Measurements from ENCODE around the gene ATP2B1. TPM values are rescaled to one million over a fixed set of nuclear protein-coding genes. Genes with fewer than 3 reads are reported as not detected.

The ATP2B1 gene
- polyA plus RNA-seq, 2 of the 4 experiments (the other 2 are of a cell fraction): 52.7 to 132 TPM

GRCh38 chr12:89544022-89544421 lies 164.6 kb downstream of the ATP2B1 start:
- no peak for ATAC-seq
- POLR2A ChIA-PET: interaction anchor here (0.7 kb wide), 1 partner anchor 165 kb away, joined by 3 read pairs; no protein-coding TSS in a partner anchor
- no peak overlapping the region for H3K4me3 ChIP-seq
- TF ChIP-seq, protein P1, sequence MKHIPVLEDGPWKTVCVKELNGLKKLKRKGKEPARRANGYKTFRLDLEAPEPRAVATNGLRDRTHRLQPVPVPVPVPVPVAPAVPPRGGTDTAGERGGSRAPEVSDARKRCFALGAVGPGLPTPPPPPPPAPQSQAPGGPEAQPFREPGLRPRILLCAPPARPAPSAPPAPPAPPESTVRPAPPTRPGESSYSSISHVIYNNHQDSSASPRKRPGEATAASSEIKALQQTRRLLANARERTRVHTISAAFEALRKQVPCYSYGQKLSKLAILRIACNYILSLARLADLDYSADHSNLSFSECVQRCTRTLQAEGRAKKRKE (CRISPR knock-in tag; IDR thresholded peaks at IDR 0.05; ENCODE audit: low read depth): no peak
- TF ChIP-seq SMC3 (IDR thresholded peaks at IDR 0.05): no peak
- no peak for TF ChIP-seq NR3C1 (IDR thresholded peaks at IDR 0.05)
- TF ChIP-seq FOSB (CRISPR knock-in tag; IDR thresholded peaks at IDR 0.05): no peak
- no peak for TF ChIP-seq PBX3 (IDR thresholded peaks at IDR 0.05)
- no peak for TF ChIP-seq HEYL (CRISPR knock-in tag; IDR thresholded peaks at IDR 0.05)
- no peak for TF ChIP-seq CBX2 (IDR thresholded peaks at IDR 0.05; ENCODE audit: borderline replicate concordance, low read depth)
- no peak for TF ChIP-seq EHF (CRISPR knock-in tag; IDR thresholded peaks at IDR 0.05)
- TF ChIP-seq RAD21 (conservative IDR thresholded peaks at IDR 0.05 in 1 of 2, IDR thresholded peaks at IDR 0.05 in 1 of 2): no peak
- TF ChIP-seq JUNB (IDR thresholded peaks at IDR 0.05): no peak
- TF ChIP-seq CEBPB (IDR thresholded peaks at IDR 0.05): no peak
- TF ChIP-seq NPAS2 (CRISPR knock-in tag; IDR thresholded peaks at IDR 0.05; ENCODE audit: borderline replicate concordance): no peak
- TF ChIP-seq ZSCAN20 (CRISPR knock-in tag; IDR thresholded peaks at IDR 0.05): no peak
- no peak for TF ChIP-seq FOXS1 (CRISPR knock-in tag; IDR thresholded peaks at IDR 0.05)
- TF ChIP-seq E2F6 (IDR thresholded peaks at IDR 0.05; ENCODE audit: borderline replicate concordance, low read depth): no peak
- TF ChIP-seq RCOR1 (IDR thresholded peaks at IDR 0.05; ENCODE audit: low read depth, low read length): no peak
- TF ChIP-seq RARB (CRISPR knock-in tag; IDR thresholded peaks at IDR 0.05): no peak
- TF ChIP-seq PHF8 (IDR thresholded peaks at IDR 0.05; ENCODE audit: borderline replicate concordance, low read depth): no peak
- TF ChIP-seq EHMT2 (IDR thresholded peaks at IDR 0.05; ENCODE audit: low read depth): no peak
- peak overlapping the region; percentile 40 to 66 for H3K27ac ChIP-seq
- H3K9me3 ChIP-seq: no peaks in the 10 kb centered on the region
- H3K4me2 ChIP-seq: peak overlapping the region; percentile 34; the same call in 2 of the 3 replicates
- no peak for DNase-seq (ENCODE audit: low read depth in 1 of 2, low spot score in 1 of 2)
- CTCF ChIA-PET: interaction anchor here (0.8 to 3.2 kb wide), 20 partner anchors 8 to 1417 kb away, joined by 3 to 21 read pairs (median 4); partner anchors contain the start of gene ATP2B1
- peaks cover 27% of the 10 kb centered on the region for H3K4me1 ChIP-seq
- 86% methylated on average over 1 of the region's 1 CpG for WGBS (ENCODE audit: missing lambda C conversion rate)
- no peak for FAIRE-seq

- Histone ChIP-seq H3K9me3 (no peaks in the 10 kb centered on the region), H3K4me1 (peaks cover 27% of the 10 kb centered on the region), H3K4me3 (no peak overlapping the region), H3K4me2 (peak overlapping the region; percentile 32), H3K27ac (peak overlapping the region; percentile 40 to 66; a peak in 5 of 6 replicates)
- POLR2A ChIA-PET: no interaction called here
- 17% methylated on average over 6 of the region's 6 CpGs for WGBS (ENCODE audit: missing lambda C conversion rate)
- TF ChIP-seq SMC3 (IDR thresholded peaks at IDR 0.05): peak; percentile 92
- TF ChIP-seq RAD21 (conservative IDR thresholded peaks at IDR 0.05 in 1 of 2, IDR thresholded peaks at IDR 0.05 in 1 of 2): peak; percentile 97 to 99
- peak; percentile 90 for TF ChIP-seq CTCF (IDR thresholded peaks at IDR 0.05)
- TF ChIP-seq TP53 (CRISPR knock-in tag; IDR thresholded peaks at IDR 0.05): no peak
- ATAC-seq: peak; percentile 85 to 91
- CTCF ChIA-PET: interaction anchor here (0.5 to 3.2 kb wide), 40 partner anchors 9 to 1418 kb away, joined by 3 to 21 read pairs (median 3); partner anchors contain the start of gene ATP2B1
- no peak for FAIRE-seq
- DNase-seq (ENCODE audit: low read depth in 1 of 2, low spot score in 1 of 2): peak; percentile 68 to 89
Measured at GRCh38 chr12:89542912-89543592, 165.6 kb downstream of the ATP2B1 start.
